HG03025 (cell line): Measurements from ENCODE around the gene CYP46A1.
"Not testable (repeated sequence)": the region's sequence is repeated elsewhere in the genome, so short reads cannot be mapped to it uniquely, and the experiment has no call there.

Experiments
- ATAC-seq: cut with Tn5 transposase; IDR thresholded peaks from one replicate; pipeline ENCODE4 v1.9.1; 2021; ENCODE audit warnings: mild to moderate bottlenecking, moderate library complexity; ENCODE audit not compliant: unreplicated experiment, low FRiP score

CYP46A1 gene

GRCh38 chr14:99656171-99656570 lies 27.9 kb upstream of the CYP46A1 start:
- no peak for ATAC-seq

- ATAC-seq: no peak
Observed at GRCh38 chr14:99657645-99658155, 26.4 kb upstream of the CYP46A1 start.

- ATAC-seq: no peak
Observed at GRCh38 chr14:99658218-99658845, 25.8 kb upstream of the CYP46A1 start.

GRCh38 chr14:99659333-99659741 lies 24.8 kb upstream of the CYP46A1 start:
- ATAC-seq: no peak

GRCh38 chr14:99660006-99660566 lies 24.0 kb upstream of the CYP46A1 start:
- ATAC-seq: no peak

GRCh38 chr14:99660794-99661193 lies 23.3 kb upstream of the CYP46A1 start:
- ATAC-seq: no peak

GRCh38 chr14:99661206-99661605 lies 22.9 kb upstream of the CYP46A1 start:
- ATAC-seq: not testable (repeated sequence)

- no peak for ATAC-seq
Observed at GRCh38 chr14:99662846-99663245, 21.3 kb upstream of the CYP46A1 start.

GRCh38 chr14:99663386-99664057 lies 20.6 kb upstream of the CYP46A1 start:
- no peak for ATAC-seq

- no peak for ATAC-seq
Observed at GRCh38 chr14:99664058-99664936, 19.8 kb upstream of the CYP46A1 start.

GRCh38 chr14:99664937-99665273 lies 19.2 kb upstream of the CYP46A1 start:
- ATAC-seq: no peak

GRCh38 chr14:99666533-99666932 lies 17.6 kb upstream of the CYP46A1 start:
- ATAC-seq: no peak

- no peak for ATAC-seq
Observed at GRCh38 chr14:99667045-99667444, 17.1 kb upstream of the CYP46A1 start.

GRCh38 chr14:99667821-99668220 lies 16.3 kb upstream of the CYP46A1 start:
- no peak for ATAC-seq

GRCh38 chr14:99668307-99669295 lies 15.5 kb upstream of the CYP46A1 start:
- no peak for ATAC-seq

- no peak for ATAC-seq
Observed at GRCh38 chr14:99670361-99671234, 13.5 kb upstream of the CYP46A1 start.

GRCh38 chr14:99671235-99672224 lies 12.6 kb upstream of the CYP46A1 start:
- no peak for ATAC-seq
